Lung (tissue), 12 donors: ENCODE results near the gene CRTC1. TPM values are rescaled to one million over a fixed set of nuclear protein-coding genes. Genes with fewer than 3 reads are reported as not detected.
"Not testable (repeated sequence)": the region's sequence is repeated elsewhere in the genome, so short reads cannot be mapped to it uniquely, and the experiment has no call there.

Experiments
- ATAC-seq: fragments of 200-7000 bp; cut with Tn5 transposase; one replicate; pipeline ENCODE4 v1.9.1; 2020; ENCODE audit warnings: moderate number of reproducible peaks; ENCODE audit not compliant: insufficient read depth, low FRiP score
- DNase-seq, 3 donors: peaks; one replicate each; pipeline ENCODE4 v3.0.0-alpha.2; 2013 to 2017
- H3K27ac ChIP-seq, 2 donors: one replicate each; pipeline ENCODE4 v1.5.1; 2013; ENCODE audit warnings: mild to moderate bottlenecking in 2 of 2, moderate library complexity in 2 of 2, control low read depth in 1 of 2, inconsistent platforms in 1 of 2, low read depth in 1 of 2, low read length in 1 of 2
- H3K27me3 ChIP-seq, 3 donors: one replicate each; pipeline ENCODE4 v1.5.1; 2013; ENCODE audit warnings: low read length in 2 of 3; ENCODE audit not compliant: control insufficient read depth in 3 of 3, insufficient read depth in 3 of 3
- H3K36me3 ChIP-seq, 4 donors: one replicate each; pipeline ENCODE4 v1.5.1; 2013; ENCODE audit warnings: low read length in 4 of 4, mild to moderate bottlenecking in 1 of 4, moderate library complexity in 1 of 4; ENCODE audit not compliant: control insufficient read depth in 4 of 4, insufficient read depth in 4 of 4
- H3K4me1 ChIP-seq, 5 donors: one replicate each; pipeline ENCODE4 v1.5.1; 2013; ENCODE audit warnings: low read length in 5 of 5, mild to moderate bottlenecking in 2 of 5, moderate library complexity in 1 of 5; ENCODE audit not compliant: control insufficient read depth in 5 of 5, insufficient read depth in 5 of 5
- H3K4me3 ChIP-seq: one replicate; pipeline ENCODE4 v1.5.1; 2013; ENCODE audit warnings: mild to moderate bottlenecking, control low read depth, moderate library complexity
- H3K9ac ChIP-seq, 2 donors: one replicate each; pipeline ENCODE4 v1.5.1; 2013; ENCODE audit warnings: low read length in 2 of 2, control low read depth in 1 of 2; ENCODE audit not compliant: insufficient read depth in 1 of 2
- H3K9me3 ChIP-seq, 4 donors: one replicate each; pipeline ENCODE4 v1.5.1; 2013; ENCODE audit warnings: low read length in 3 of 4, mild to moderate bottlenecking in 1 of 4, moderate library complexity in 1 of 4; ENCODE audit not compliant: control insufficient read depth in 4 of 4, insufficient read depth in 3 of 4
- WGBS, 2 donors: extraction: QIAGEN DNeasy Blood & Tissue Kit; methylation state at CpG; one replicate each; pipeline ENCODE4 v1.1.7; 2013; 5-methylcytosine and 5-hydroxymethylcytosine counted together
- polyA plus RNA-seq, 2 donors: library from polyadenylated mRNA; stranded (reverse); fragments of 200-250 nt; gene quantifications; one replicate each; pipeline ENCODE4 v1.2.1, GENCODE V29; 2013
- total RNA-seq, 2 donors: library from RNA; depleted of rRNA in 1 of 2; stranded (reverse); fragments of >200 nt in 1 of 2; gene quantifications; one replicate each; pipeline ENCODE4 v1.2.1, GENCODE V29; 2014 to 2021
- TF ChIP-seq, protein P1 (sequence below): IDR thresholded peaks from 2 replicates; pipeline ENCODE4 v1.5.1; 2012; ENCODE audit warnings: mild to moderate bottlenecking; ENCODE audit errors: control extremely low read depth, extremely low read depth
- donor health status: control.
- donor health status: control.
- donor health status: Bipolar disorder and iron deficiency.
- donor health status: healthy.
- donor health status: DM: yes; HTN: yes; CAD: no.

CRTC1 gene
- total and polyA plus RNA-seq, 4 donors, result 4.2 to 16.0 (median 7.3) TPM

DNA sequence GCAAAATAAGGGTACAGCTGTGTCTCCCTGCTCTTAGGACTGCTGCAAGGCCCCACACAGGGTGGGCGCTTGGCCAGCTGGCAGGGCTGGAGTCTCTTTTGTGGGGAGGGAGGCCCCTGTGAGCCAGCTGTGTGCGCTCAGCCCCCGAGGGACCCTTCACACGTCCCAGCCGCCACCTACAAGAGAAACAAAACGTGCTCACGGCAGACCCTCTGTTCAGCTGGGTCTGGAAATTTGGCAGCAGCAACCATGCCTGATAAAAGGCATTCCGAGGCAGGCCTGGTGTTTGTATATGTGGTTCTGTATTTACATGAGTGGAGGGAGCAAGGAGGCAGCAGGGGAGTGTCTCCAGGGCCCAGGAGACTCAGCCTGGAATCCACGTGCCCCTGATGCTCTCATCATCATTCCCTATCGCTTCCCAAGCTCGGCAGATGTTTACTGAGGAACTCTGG lies 49.7 kb downstream of the CRTC1 start:
- peaks cover 0 to 14% (median 5%) of the 10 kb centered on the region in 5 donors for H3K4me1 ChIP-seq
- H3K27ac ChIP-seq, result no peak overlapping the region
- H3K36me3 ChIP-seq, result no peaks in the 10 kb centered on the region
- no peaks in the 10 kb centered on the region for H3K9me3 ChIP-seq
- H3K9ac ChIP-seq, result peak overlapping the region in 1 of 2 donors; percentile 19
- 61 to 74% methylated on average over 11 of the region's 11 CpGs for WGBS, 2 donors
- peak; percentile 95 to 97 (median 96) for DNase-seq
- ATAC-seq, result no peak
- H3K27me3 ChIP-seq, result no peaks in the 10 kb centered on the region
- no peak overlapping the region for H3K4me3 ChIP-seq
- TF ChIP-seq, protein P1, sequence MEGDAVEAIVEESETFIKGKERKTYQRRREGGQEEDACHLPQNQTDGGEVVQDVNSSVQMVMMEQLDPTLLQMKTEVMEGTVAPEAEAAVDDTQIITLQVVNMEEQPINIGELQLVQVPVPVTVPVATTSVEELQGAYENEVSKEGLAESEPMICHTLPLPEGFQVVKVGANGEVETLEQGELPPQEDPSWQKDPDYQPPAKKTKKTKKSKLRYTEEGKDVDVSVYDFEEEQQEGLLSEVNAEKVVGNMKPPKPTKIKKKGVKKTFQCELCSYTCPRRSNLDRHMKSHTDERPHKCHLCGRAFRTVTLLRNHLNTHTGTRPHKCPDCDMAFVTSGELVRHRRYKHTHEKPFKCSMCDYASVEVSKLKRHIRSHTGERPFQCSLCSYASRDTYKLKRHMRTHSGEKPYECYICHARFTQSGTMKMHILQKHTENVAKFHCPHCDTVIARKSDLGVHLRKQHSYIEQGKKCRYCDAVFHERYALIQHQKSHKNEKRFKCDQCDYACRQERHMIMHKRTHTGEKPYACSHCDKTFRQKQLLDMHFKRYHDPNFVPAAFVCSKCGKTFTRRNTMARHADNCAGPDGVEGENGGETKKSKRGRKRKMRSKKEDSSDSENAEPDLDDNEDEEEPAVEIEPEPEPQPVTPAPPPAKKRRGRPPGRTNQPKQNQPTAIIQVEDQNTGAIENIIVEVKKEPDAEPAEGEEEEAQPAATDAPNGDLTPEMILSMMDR, result no peak

DNA sequence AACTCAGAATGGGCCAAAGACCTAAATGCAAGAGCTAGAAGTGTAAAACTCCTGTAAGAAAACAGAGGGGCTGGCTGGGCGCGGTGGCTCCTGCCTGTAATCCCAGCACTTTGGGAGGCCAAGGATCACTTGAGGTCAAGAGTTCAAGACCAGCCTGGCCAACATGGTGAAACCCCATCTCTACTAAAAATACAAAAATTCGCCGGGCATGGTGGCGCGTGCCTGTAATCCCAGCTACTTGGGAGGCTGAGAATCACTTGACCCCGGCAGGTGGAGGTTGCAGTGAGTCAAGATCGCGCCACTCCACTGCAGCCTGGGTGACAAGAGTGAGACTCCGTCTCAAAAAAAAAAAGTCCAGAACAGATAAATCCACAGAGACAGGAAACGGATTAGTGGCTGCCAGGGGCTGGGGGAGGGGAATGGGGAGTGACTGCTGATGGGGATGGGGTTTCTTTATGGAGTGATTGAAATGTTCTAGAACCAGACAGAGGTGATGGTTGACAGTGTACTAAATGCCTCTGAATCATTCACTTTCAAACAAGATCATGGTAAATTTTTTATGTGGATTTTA lies 50.4 kb downstream of the CRTC1 start:
- not testable (repeated sequence) for H3K4me3 ChIP-seq, DNase-seq, H3K27me3 ChIP-seq, H3K9me3 ChIP-seq, H3K27ac ChIP-seq, H3K36me3 ChIP-seq, ATAC-seq
- 89 to 95% methylated on average over 11 of the region's 11 CpGs for WGBS, 2 donors
- peaks cover 0 to 14% (median 5%) of the 10 kb centered on the region in 5 donors for H3K4me1 ChIP-seq
- peak overlapping the region in 1 of 2 donors; percentile 19 for H3K9ac ChIP-seq

DNA sequence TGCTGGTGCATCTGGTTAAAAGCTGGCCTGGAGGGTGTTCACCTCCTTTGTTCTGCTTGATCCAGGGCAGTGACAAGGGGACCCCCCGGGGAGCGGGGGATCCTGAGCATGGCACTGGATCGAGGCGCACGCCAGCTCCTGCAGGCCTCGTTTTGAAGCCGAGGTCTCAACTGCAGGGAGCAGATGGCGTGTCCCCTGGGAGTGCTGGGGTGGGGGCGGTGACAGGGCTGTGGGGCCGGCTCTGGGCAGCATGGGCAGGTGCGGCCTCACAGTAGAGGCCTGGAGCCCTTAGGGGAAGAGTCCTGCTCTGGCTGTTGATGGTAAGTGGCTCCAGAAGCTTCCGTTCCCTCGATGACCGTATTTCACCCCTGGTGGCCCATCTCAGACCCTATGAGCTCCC lies 51.8 kb downstream of the CRTC1 start:
- no peak overlapping the region for H3K4me3 ChIP-seq
- no peak overlapping the region for H3K9ac ChIP-seq
- TF ChIP-seq, protein P1, result no peak
- WGBS, 2 donors, result 97% methylated on average over 14 of the region's 14 CpGs
- H3K36me3 ChIP-seq, result no peaks in the 10 kb centered on the region
- H3K4me1 ChIP-seq, result peaks cover 0 to 14% (median 5%) of the 10 kb centered on the region in 5 donors
- H3K27me3 ChIP-seq, result no peaks in the 10 kb centered on the region
- ATAC-seq, result no peak
- DNase-seq, result no peak
- no peak overlapping the region for H3K27ac ChIP-seq
- no peaks in the 10 kb centered on the region for H3K9me3 ChIP-seq

DNA sequence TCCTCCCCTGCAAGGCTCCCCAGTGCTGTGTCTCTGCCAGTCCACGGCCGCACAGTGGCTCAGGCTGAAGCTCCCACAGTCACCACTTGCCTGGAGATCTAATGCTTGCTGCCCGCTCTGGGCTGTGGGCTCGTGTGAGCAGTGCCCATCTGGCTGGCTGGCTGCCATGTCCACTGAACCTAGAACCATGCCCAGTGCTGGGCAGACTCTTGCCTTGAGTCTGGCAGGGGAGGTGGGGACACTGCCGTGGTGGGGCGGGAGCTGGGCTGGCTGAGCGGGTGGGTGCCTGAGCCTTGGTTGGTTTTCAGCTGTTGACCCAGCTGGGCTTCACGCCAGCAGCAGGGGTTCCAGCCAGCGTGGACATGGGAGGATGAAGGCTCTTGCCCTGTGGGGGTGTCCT lies 52.3 kb downstream of the CRTC1 start:
- 84 to 92% methylated on average over 9 of the region's 9 CpGs for WGBS, 2 donors
- peaks cover 0 to 14% (median 5%) of the 10 kb centered on the region in 5 donors for H3K4me1 ChIP-seq
- TF ChIP-seq, protein P1, result no peak
- no peaks in the 10 kb centered on the region for H3K27me3 ChIP-seq
- no peak overlapping the region for H3K4me3 ChIP-seq
- H3K27ac ChIP-seq, result no peak overlapping the region
- H3K9ac ChIP-seq, result no peak overlapping the region
- DNase-seq (no peak), ATAC-seq (no peak)
- H3K9me3 ChIP-seq, result no peaks in the 10 kb centered on the region
- no peaks in the 10 kb centered on the region for H3K36me3 ChIP-seq
